ENCODE results near the gene TRAPPC12. TPM values are rescaled to one million over a fixed set of nuclear protein-coding genes. Genes with fewer than 3 reads are reported as not detected.

Gene TRAPPC12
- total RNA-seq, 2 experiments from 2014 or later = 49.8 to 64.0 TPM

- H3K4me1 ChIP-seq (ENCODE audit: insufficient read depth, low read length) = no peaks in the 10 kb centered on the region
- intact Hi-C loops (cut with DNase I, micrococcal nuclease) = no loop called here
- POLR2A ChIA-PET = no interaction called here
Measured at GRCh38 chr2:3478846-3479385, 99.4 kb downstream of the TRAPPC12 start.

GRCh38 chr2:3479430-3480320 is 100.2 kb downstream of the TRAPPC12 start:
- ATAC-seq (ENCODE audit: poor library complexity) (peak; percentile 32), DNase-seq (no peak)
- H3K4me1 Mint-ChIP-seq (ENCODE audit: low read depth) = peaks cover 12% of the 10 kb centered on the region
- no peak overlapping the region for H3K4me3 ChIP-seq (ENCODE audit: low read length)
- H3K4me1 ChIP-seq (ENCODE audit: insufficient read depth, low read length) = no peaks in the 10 kb centered on the region
- H3K36me3 Mint-ChIP-seq (ENCODE audit: low read depth) = peaks cover 43% of the 10 kb centered on the region
- CTCF ChIA-PET = no interaction called here
- no peak overlapping the region for H3K27ac ChIP-seq (ENCODE audit: low read depth in 1 of 2, low read length in 2 of 2)
- intact Hi-C loops (cut with DNase I, micrococcal nuclease) = no loop called here
- no peaks in the 10 kb centered on the region for H3K9me3 Mint-ChIP-seq
- no peak for TF ChIP-seq CTCF (IDR thresholded peaks at IDR 0.05)
- H3K27me3 ChIP-seq (ENCODE audit: control insufficient read depth in 1 of 2, insufficient read depth in 2 of 2, low read length in 2 of 2) = no peaks in the 10 kb centered on the region
- POLR2A ChIA-PET = interaction anchor here (0.7 kb wide), 1 partner anchor 143 kb away, joined by 3 read pairs; no protein-coding TSS in a partner anchor
- no peak overlapping the region for H3K4me3 Mint-ChIP-seq
- no peaks in the 10 kb centered on the region for H3K9me3 ChIP-seq (ENCODE audit: control insufficient read depth in 1 of 2, insufficient read depth in 1 of 2, low read length in 2 of 2)
- H3K36me3 ChIP-seq (ENCODE audit: insufficient read depth, low read length) = peaks cover 31% of the 10 kb centered on the region
- no peaks in the 10 kb centered on the region for H3K27me3 Mint-ChIP-seq
- H3K27ac Mint-ChIP-seq = peak overlapping the region; percentile 75

More at GRCh38 chr2:3478846-3479385, 99.4 kb downstream of the TRAPPC12 start:
- H3K4me1 Mint-ChIP-seq (ENCODE audit: low read depth) = peaks cover 12% of the 10 kb centered on the region
- no peak overlapping the region for H3K4me3 ChIP-seq (ENCODE audit: low read length)
- no peak overlapping the region for H3K27ac ChIP-seq (ENCODE audit: low read depth in 1 of 2, low read length in 2 of 2)
- no peak overlapping the region for H3K27ac Mint-ChIP-seq
- no peak overlapping the region for H3K4me3 Mint-ChIP-seq
- ATAC-seq (ENCODE audit: poor library complexity) = no peak
- no peak for DNase-seq
- H3K9me3 ChIP-seq (ENCODE audit: control insufficient read depth in 1 of 2, insufficient read depth in 1 of 2, low read length in 2 of 2) = no peaks in the 10 kb centered on the region
- TF ChIP-seq CTCF (IDR thresholded peaks at IDR 0.05) = no peak
- H3K36me3 ChIP-seq (ENCODE audit: insufficient read depth, low read length) = peaks cover 29% of the 10 kb centered on the region
- no peaks in the 10 kb centered on the region for H3K27me3 ChIP-seq (ENCODE audit: control insufficient read depth in 1 of 2, insufficient read depth in 2 of 2, low read length in 2 of 2)
- no peaks in the 10 kb centered on the region for H3K9me3 Mint-ChIP-seq
- CTCF ChIA-PET = no interaction called here
- H3K27me3 Mint-ChIP-seq = no peaks in the 10 kb centered on the region
- peaks cover 51% of the 10 kb centered on the region for H3K36me3 Mint-ChIP-seq (ENCODE audit: low read depth)

- intact Hi-C loops (cut with DNase I, micrococcal nuclease) = no loop called here
- peak; percentile 26 for ATAC-seq (ENCODE audit: poor library complexity)
- Mint-ChIP-seq H3K27ac (peak overlapping the region; percentile 75), H3K4me3 (no peak overlapping the region), H3K36me3 (ENCODE audit: low read depth) (peaks cover 39% of the 10 kb centered on the region), H3K9me3 (no peaks in the 10 kb centered on the region), H3K27me3 (no peaks in the 10 kb centered on the region), H3K4me1 (ENCODE audit: low read depth) (peaks cover 12% of the 10 kb centered on the region)
- H3K4me1 ChIP-seq (ENCODE audit: insufficient read depth, low read length) = no peaks in the 10 kb centered on the region
- no peaks in the 10 kb centered on the region for H3K9me3 ChIP-seq (ENCODE audit: control insufficient read depth in 1 of 2, insufficient read depth in 1 of 2, low read length in 2 of 2)
- H3K27me3 ChIP-seq (ENCODE audit: control insufficient read depth in 1 of 2, insufficient read depth in 2 of 2, low read length in 2 of 2) = no peaks in the 10 kb centered on the region
- ChIA-PET CTCF (interaction anchor here (0.7 to 0.9 kb wide), 2 partner anchors 19 to 170 kb away, joined by 3 read pairs; no protein-coding TSS in a partner anchor), POLR2A (interaction anchor here (0.7 kb wide), 1 partner anchor 142 kb away, joined by 3 read pairs; no protein-coding TSS in a partner anchor)
- TF ChIP-seq CTCF (IDR thresholded peaks at IDR 0.05) = no peak
- peak in 3 of 14 experiments; percentile 15 to 27 (median 19) for DNase-seq
- H3K4me3 ChIP-seq (ENCODE audit: low read length) = no peak overlapping the region
- peaks cover 31% of the 10 kb centered on the region for H3K36me3 ChIP-seq (ENCODE audit: insufficient read depth, low read length)
- no peak overlapping the region for H3K27ac ChIP-seq (ENCODE audit: low read depth in 1 of 2, low read length in 2 of 2)
Measured at GRCh38 chr2:3480352-3481010, 101.0 kb downstream of the TRAPPC12 start.

All from CD4-positive, alpha-beta T cell (primary cell).